Esophagus squamous epithelium (tissue), 4 donors: ENCODE results near the gene SCGB1D1.

ENCODE experiments used
- CTCF ChIP-seq, 6 experiments: fragments of 450-650 bp in 4 of 6; fragments of 200-600 bp in 2 of 6; sonication (generic) in 2 of 6; IDR thresholded peaks; one replicate each; pipeline ENCODE4 v1.5.1; 2016 to 2019; ENCODE audit warnings: antibody characterized with exemption in 6 of 6, mild to moderate bottlenecking in 4 of 6, moderate library complexity in 4 of 6
- POLR2A ChIP-seq, 4 donors: fragments of 450-650 bp; IDR thresholded peaks; one replicate each; pipeline ENCODE4 v1.6.1; 2017; ENCODE audit warnings: antibody characterized with exemption in 4 of 4, mild to moderate bottlenecking in 4 of 4, moderate library complexity in 3 of 4

- TF ChIP-seq CTCF (IDR thresholded peaks at IDR 0.05) = no peak
- TF ChIP-seq POLR2A (IDR thresholded peaks at IDR 0.05) = no peak
Measured at GRCh38 chr11:62221498-62221897, 31.5 kb downstream of the SCGB1D1 start.
